PFSK-1 (cell line): ENCODE results near the gene RANBP3.

Experiments used
- FOXP2 ChIP-seq: optimal IDR thresholded peaks from 2 replicates; pipeline ENCODE3; 2011; ENCODE audit warnings: borderline replicate concordance, control low read depth, inconsistent platforms; ENCODE audit not compliant: insufficient read depth; ENCODE audit errors: extremely low read length, extremely low read depth
- POLR2AphosphoS5 ChIP-seq: IDR thresholded peaks from 2 replicates; pipeline ENCODE4 v1.6.1; 2012; ENCODE audit warnings: low read depth, mild to moderate bottlenecking, control low read depth, low read length, moderate library complexity
- SIN3A ChIP-seq: IDR thresholded peaks from 2 replicates; pipeline ENCODE4 v1.6.1; 2012; ENCODE audit warnings: mild to moderate bottlenecking, low read length, moderate library complexity, borderline replicate concordance; ENCODE audit not compliant: insufficient read depth
- TAF1 ChIP-seq: IDR thresholded peaks from 2 replicates; pipeline ENCODE4 v1.6.1; 2012; ENCODE audit warnings: low read length, control low read depth, borderline replicate concordance; ENCODE audit not compliant: insufficient read depth
- TF ChIP-seq, protein P1 (sequence below), 2 experiments: IDR thresholded peaks; 2 replicates each; pipeline versions ENCODE4 v1.6.1 to v1.8.0; 2011 to 2012; ENCODE audit warnings: low read depth in 2 of 2, low read length in 2 of 2, control low read depth in 1 of 2, inconsistent platforms in 1 of 2, mild to moderate bottlenecking in 1 of 2, moderate library complexity in 1 of 2; ENCODE audit not compliant: insufficient read depth in 1 of 2

Gene RANBP3

DNA sequence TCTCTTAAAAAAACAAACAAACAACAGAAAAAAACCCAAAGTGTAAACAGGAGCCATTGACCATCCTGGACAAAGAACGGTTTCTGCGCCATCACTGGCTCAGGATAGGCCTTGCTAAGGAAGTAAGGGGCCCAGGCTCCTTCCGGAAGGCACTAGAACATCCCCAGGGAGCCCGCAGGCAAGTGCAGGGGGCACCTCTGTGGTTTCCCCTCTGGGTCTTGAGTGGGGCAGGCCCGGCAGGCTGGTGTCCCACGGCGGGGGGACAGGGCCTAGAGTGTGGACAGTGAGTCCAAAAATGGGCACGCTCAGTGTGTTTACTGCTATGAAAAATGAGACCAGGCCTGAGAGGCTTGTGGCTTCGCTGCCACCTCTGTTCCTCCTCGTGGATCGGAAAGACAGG, 14.8 kb upstream of the RANBP3 start:
- TF ChIP-seq POLR2AphosphoS5 (no peak), FOXP2 (no peak), SIN3A (no peak), TAF1 (no peak)
- TF ChIP-seq, protein P1, sequence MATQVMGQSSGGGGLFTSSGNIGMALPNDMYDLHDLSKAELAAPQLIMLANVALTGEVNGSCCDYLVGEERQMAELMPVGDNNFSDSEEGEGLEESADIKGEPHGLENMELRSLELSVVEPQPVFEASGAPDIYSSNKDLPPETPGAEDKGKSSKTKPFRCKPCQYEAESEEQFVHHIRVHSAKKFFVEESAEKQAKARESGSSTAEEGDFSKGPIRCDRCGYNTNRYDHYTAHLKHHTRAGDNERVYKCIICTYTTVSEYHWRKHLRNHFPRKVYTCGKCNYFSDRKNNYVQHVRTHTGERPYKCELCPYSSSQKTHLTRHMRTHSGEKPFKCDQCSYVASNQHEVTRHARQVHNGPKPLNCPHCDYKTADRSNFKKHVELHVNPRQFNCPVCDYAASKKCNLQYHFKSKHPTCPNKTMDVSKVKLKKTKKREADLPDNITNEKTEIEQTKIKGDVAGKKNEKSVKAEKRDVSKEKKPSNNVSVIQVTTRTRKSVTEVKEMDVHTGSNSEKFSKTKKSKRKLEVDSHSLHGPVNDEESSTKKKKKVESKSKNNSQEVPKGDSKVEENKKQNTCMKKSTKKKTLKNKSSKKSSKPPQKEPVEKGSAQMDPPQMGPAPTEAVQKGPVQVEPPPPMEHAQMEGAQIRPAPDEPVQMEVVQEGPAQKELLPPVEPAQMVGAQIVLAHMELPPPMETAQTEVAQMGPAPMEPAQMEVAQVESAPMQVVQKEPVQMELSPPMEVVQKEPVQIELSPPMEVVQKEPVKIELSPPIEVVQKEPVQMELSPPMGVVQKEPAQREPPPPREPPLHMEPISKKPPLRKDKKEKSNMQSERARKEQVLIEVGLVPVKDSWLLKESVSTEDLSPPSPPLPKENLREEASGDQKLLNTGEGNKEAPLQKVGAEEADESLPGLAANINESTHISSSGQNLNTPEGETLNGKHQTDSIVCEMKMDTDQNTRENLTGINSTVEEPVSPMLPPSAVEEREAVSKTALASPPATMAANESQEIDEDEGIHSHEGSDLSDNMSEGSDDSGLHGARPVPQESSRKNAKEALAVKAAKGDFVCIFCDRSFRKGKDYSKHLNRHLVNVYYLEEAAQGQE (IDR thresholded peaks at IDR 0.05; ENCODE audit: insufficient read depth in 1 of 2, low read depth in 2 of 2, low read length in 2 of 2), result no peak

DNA sequence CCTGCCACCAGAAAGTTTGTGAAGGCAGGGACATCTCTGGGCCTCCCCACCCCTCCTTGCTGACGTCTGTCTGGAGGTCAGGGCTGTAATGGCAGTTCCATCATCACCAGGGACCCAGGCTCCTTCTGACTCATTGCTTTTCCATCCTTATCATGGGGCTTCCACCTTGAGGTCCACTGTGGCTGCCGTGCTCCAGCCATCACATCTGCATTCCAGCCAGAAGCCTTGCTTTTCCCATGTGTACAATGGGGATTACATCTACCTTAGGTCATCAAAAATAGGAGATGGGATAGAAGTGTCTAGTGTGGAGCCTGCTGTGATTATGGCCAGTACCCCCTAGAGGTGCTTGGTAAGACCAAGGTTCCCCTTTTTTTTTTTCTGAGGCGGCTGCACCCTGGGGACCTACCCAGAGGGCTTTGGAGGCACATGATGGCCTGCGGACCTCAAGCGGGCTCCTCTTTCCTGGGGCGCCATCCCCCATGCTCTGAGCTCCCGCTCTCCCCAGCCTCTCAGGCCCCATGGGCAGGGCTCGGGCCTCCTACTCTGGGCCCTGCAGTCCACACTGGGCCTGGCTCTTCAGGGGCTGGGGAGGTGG, 13.4 kb upstream of the RANBP3 start:
- TF ChIP-seq, protein P1 (IDR thresholded peaks at IDR 0.05; ENCODE audit: insufficient read depth in 1 of 2, low read depth in 2 of 2, low read length in 2 of 2), result no peak
- TF ChIP-seq POLR2AphosphoS5 (no peak), FOXP2 (no peak), TAF1 (no peak), SIN3A (no peak)

DNA sequence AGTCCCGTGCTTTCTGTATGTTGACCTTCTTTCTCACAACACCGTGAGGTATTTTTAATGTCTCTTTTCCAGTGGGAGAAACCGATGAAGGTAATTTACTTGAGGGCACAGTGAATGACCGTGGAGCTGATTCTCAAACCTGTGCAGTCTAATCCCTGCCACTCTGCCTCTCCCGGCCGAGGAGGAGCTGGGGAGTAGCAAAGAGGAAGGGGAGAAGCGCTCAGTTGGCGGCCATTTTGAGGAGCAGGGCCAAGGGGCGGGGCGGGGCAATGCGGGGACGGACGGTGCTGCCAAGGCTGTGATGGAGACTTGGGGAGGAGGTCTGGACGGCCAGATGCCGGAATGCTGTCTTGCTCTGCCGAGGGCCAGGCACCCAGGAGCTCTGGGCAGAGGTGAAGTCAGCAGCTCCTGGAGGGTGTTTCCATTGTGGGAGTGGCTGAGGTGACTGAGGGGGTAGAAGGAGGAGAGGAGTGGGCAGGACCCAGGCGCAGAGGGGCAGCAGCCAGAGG, 12.4 kb upstream of the RANBP3 start:
- TF ChIP-seq FOXP2 (no peak), POLR2AphosphoS5 (no peak), TAF1 (no peak), SIN3A (no peak)
- TF ChIP-seq, protein P1 (IDR thresholded peaks at IDR 0.05; ENCODE audit: insufficient read depth in 1 of 2, low read depth in 2 of 2, low read length in 2 of 2), result no peak

DNA sequence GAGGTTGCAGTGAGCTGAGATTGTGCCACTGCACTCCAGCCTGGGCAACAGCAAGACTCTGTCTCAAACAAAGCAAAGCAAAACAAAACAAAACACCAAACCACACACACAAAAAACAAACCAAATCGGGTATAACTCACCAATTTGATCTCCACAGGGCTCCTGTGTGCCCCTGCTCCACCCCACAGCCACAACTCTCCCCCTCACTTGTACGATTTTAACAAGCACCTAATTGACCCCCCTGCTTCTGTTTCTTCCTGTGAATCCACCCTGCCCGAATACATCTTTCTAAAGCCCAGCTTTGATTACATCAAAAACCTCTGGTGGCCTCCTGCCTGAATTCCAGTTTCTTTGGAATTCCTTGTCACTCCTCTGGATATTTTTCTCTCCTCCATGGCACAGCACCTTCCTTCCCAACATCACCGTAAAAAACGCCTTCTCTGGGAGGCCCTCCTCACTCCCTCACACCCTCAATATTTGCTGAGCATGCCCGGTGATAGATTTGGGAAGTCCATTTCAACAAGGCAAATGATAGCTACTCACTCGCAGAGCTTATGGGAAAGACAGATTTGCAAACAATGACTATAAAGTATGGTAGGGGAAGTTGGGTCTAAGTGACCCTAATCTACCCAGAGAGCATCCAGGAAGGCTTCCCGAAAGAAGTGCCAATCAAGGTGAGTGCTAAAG, 11.6 kb upstream of the RANBP3 start:
- TF ChIP-seq FOXP2 (no peak), TAF1 (no peak), POLR2AphosphoS5 (no peak), SIN3A (no peak)
- TF ChIP-seq, protein P1 (IDR thresholded peaks at IDR 0.05; ENCODE audit: insufficient read depth in 1 of 2, low read depth in 2 of 2, low read length in 2 of 2), result no peak

DNA sequence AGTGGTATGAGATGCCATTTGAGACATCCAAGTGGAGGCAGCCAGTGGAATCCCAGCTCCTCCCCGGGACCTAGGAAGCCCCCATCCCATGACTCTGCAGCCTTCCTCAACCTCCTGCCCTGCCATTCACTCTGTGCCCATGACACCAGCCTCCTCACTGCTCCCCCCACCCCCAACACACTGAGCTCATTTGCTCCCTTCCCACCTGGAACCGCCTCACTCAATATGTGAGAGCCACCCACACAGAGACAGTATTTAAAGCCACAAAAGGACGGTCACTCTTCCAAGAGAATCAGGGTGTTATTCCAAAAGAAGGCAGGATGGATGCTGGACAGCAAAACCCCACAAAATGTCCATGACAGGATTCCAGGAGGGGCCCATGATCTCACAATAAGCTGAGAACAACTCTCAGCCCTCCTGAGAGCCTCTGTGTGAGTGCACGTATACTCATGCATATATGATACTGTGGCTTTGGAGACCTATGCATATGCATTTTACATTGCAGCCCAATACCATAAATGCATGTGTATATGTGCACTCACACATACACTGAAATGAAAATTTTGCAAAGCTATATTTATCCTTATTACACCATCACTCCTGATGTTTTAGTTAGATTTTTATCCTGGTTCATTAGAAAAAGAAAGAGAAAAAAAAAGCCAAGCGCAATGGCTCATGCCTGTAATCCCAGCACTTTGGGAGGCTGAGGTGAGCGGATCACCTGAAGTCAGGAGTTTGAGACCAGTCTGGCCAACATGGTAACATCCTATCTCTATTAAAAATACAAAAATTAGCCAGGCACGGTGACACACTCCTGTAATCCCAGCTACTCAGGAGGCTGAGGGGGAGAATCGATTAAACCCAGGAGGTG, 10.8 kb upstream of the RANBP3 start:
- no peak for TF ChIP-seq SIN3A
- no peak for TF ChIP-seq POLR2AphosphoS5
- TF ChIP-seq, protein P1 (IDR thresholded peaks at IDR 0.05; ENCODE audit: insufficient read depth in 1 of 2, low read depth in 2 of 2, low read length in 2 of 2), result no peak
- no peak for TF ChIP-seq FOXP2
- TF ChIP-seq TAF1, result no peak
